ENCODE data around the gene SLC34A3.

The SLC34A3 gene

GRCh38 chr9:137247135-137247915 lies 16.6 kb downstream of the SLC34A3 start:
- no peak for TF ChIP-seq POLR2A (IDR thresholded peaks at IDR 0.05; ENCODE audit: low read depth, low read length)
- TF ChIP-seq PAX5 (IDR thresholded peaks at IDR 0.05; ENCODE audit: insufficient read depth, low read length, severe bottlenecking): no peak
- TF ChIP-seq POU2F2 (IDR thresholded peaks at IDR 0.05; ENCODE audit: low read depth, low read length): no peak
- TF ChIP-seq TAF1 (IDR thresholded peaks at IDR 0.05; ENCODE audit: low read depth, low read length): no peak
- TF ChIP-seq SPI1 (IDR thresholded peaks at IDR 0.05; ENCODE audit: low read depth, low read length): no peak
- DNase-seq (ENCODE audit: insufficient read length, low spot score) (no peak), FAIRE-seq (no peak)

- DNase-seq (ENCODE audit: insufficient read length, low spot score) (no peak), FAIRE-seq (no peak)
- no peak for TF ChIP-seq TAF1 (IDR thresholded peaks at IDR 0.05; ENCODE audit: low read depth, low read length)
- TF ChIP-seq PAX5 (IDR thresholded peaks at IDR 0.05; ENCODE audit: insufficient read depth, low read length, severe bottlenecking): no peak
- TF ChIP-seq POU2F2 (IDR thresholded peaks at IDR 0.05; ENCODE audit: low read depth, low read length): no peak
- no peak for TF ChIP-seq POLR2A (IDR thresholded peaks at IDR 0.05; ENCODE audit: low read depth, low read length)
- TF ChIP-seq SPI1 (IDR thresholded peaks at IDR 0.05; ENCODE audit: low read depth, low read length): no peak
These were observed 17.1 kb downstream of the SLC34A3 start for GRCh38 chr9:137247916-137248175.

GRCh38 chr9:137250329-137251193 lies 19.9 kb downstream of the SLC34A3 start:
- TF ChIP-seq TAF1 (IDR thresholded peaks at IDR 0.05; ENCODE audit: low read depth, low read length) (no peak), POU2F2 (IDR thresholded peaks at IDR 0.05; ENCODE audit: low read depth, low read length) (no peak), SPI1 (IDR thresholded peaks at IDR 0.05; ENCODE audit: low read depth, low read length) (no peak), POLR2AphosphoS5 (IDR thresholded peaks at IDR 0.05; ENCODE audit: low read depth, low read length) (no peak), PAX5 (IDR thresholded peaks at IDR 0.05; ENCODE audit: insufficient read depth, low read length, severe bottlenecking) (no peak), POLR2A (IDR thresholded peaks at IDR 0.05; ENCODE audit: low read depth, low read length) (no peak)
- no peak for FAIRE-seq
- DNase-seq (ENCODE audit: insufficient read length, low spot score): no peak

DNA sequence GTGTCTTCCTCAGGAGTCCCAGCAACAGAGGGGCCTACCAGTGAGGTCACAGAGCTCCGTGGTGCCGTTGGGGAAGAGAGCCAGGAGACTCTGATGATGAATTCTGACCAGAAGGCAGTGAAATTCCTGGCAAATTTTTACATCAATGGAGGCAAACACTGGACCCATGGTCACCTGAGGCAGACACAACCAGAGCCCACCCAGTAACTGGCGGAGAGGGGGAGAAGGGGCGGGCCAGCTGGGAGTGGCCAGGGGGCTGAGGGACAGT lies 20.4 kb downstream of the SLC34A3 start, which contains the start of gene STPG3:
Gene STPG3 (plus strand): TSS at position 93 of the 268 bp plus-strand sequence. CDS start 1 bp downstream, at position 94.
- FAIRE-seq: no peak
- DNase-seq (ENCODE audit: insufficient read length, low spot score): no peak
- TF ChIP-seq PAX5 (IDR thresholded peaks at IDR 0.05; ENCODE audit: insufficient read depth, low read length, severe bottlenecking) (no peak), TAF1 (IDR thresholded peaks at IDR 0.05; ENCODE audit: low read depth, low read length) (no peak), POLR2AphosphoS5 (IDR thresholded peaks at IDR 0.05; ENCODE audit: low read depth, low read length) (no peak), POU2F2 (IDR thresholded peaks at IDR 0.05; ENCODE audit: low read depth, low read length) (no peak), SPI1 (IDR thresholded peaks at IDR 0.05; ENCODE audit: low read depth, low read length) (no peak), POLR2A (IDR thresholded peaks at IDR 0.05; ENCODE audit: low read depth, low read length) (no peak)

GRCh38 chr9:137251490-137252268 lies 21.0 kb downstream of the SLC34A3 start:
- DNase-seq (ENCODE audit: insufficient read length, low spot score) (no peak), FAIRE-seq (no peak)
- TF ChIP-seq TAF1 (IDR thresholded peaks at IDR 0.05; ENCODE audit: low read depth, low read length) (no peak), POLR2AphosphoS5 (IDR thresholded peaks at IDR 0.05; ENCODE audit: low read depth, low read length) (no peak), POU2F2 (IDR thresholded peaks at IDR 0.05; ENCODE audit: low read depth, low read length) (no peak), PAX5 (IDR thresholded peaks at IDR 0.05; ENCODE audit: insufficient read depth, low read length, severe bottlenecking) (no peak), POLR2A (IDR thresholded peaks at IDR 0.05; ENCODE audit: low read depth, low read length) (no peak)

GRCh38 chr9:137252555-137253506 lies 22.1 kb downstream of the SLC34A3 start:
- FAIRE-seq: peak; percentile 16
- TF ChIP-seq PAX5 (IDR thresholded peaks at IDR 0.05; ENCODE audit: insufficient read depth, low read length, severe bottlenecking): no peak
- TF ChIP-seq POLR2A (IDR thresholded peaks at IDR 0.05; ENCODE audit: low read depth, low read length): no peak
- DNase-seq (ENCODE audit: insufficient read length, low spot score): no peak

GRCh38 chr9:137253717-137254623 lies 23.3 kb downstream of the SLC34A3 start:
- FAIRE-seq (no peak), DNase-seq (ENCODE audit: insufficient read length, low spot score) (no peak)
- no peak for TF ChIP-seq POU2F2 (IDR thresholded peaks at IDR 0.05; ENCODE audit: low read depth, low read length)
- TF ChIP-seq POLR2A (IDR thresholded peaks at IDR 0.05; ENCODE audit: low read depth, low read length): no peak
- TF ChIP-seq POLR2AphosphoS5 (IDR thresholded peaks at IDR 0.05; ENCODE audit: low read depth, low read length): no peak
- TF ChIP-seq TAF1 (IDR thresholded peaks at IDR 0.05; ENCODE audit: low read depth, low read length): no peak
- no peak for TF ChIP-seq SPI1 (IDR thresholded peaks at IDR 0.05; ENCODE audit: low read depth, low read length)
- no peak for TF ChIP-seq PAX5 (IDR thresholded peaks at IDR 0.05; ENCODE audit: insufficient read depth, low read length, severe bottlenecking)

Data from GM12891 (cell line).